ENCODE results near the gene PCSK4.

Gene PCSK4

GRCh38 chr19:1470305-1471009 lies 19.7 kb downstream of the PCSK4 start (continued):
- TF ChIP-seq ZNF747 (tag by site-specific recombination; IDR thresholded peaks at IDR 0.05) (no peak), ZNF202 (tag by site-specific recombination; IDR thresholded peaks at IDR 0.05; ENCODE audit: borderline replicate concordance) (no peak), ZNF785 (tag by site-specific recombination; IDR thresholded peaks at IDR 0.05) (no peak), ZNF76 (tag by site-specific recombination; IDR thresholded peaks at IDR 0.05; ENCODE audit: borderline replicate concordance, low read depth) (peak; percentile 33; the same call in 1 of the 2 replicates), ZBTB44 (tag by site-specific recombination; IDR thresholded peaks at IDR 0.05) (peak; percentile 95), MYNN (tag by site-specific recombination; IDR thresholded peaks at IDR 0.05; ENCODE audit: borderline replicate concordance) (no peak), ZBTB26 (tag by site-specific recombination; optimal IDR thresholded peaks at IDR 0.05) (peak; percentile 64), ZNF473 (tag by site-specific recombination; IDR thresholded peaks at IDR 0.05) (no peak), ZNF174 (tag by site-specific recombination; IDR thresholded peaks at IDR 0.05) (no peak), ZNF184 (tag by site-specific recombination; IDR thresholded peaks at IDR 0.05) (peak; percentile 84; the same call in 1 of the 2 replicates), ZNF580 (tag by site-specific recombination; IDR thresholded peaks at IDR 0.05) (no peak), ZNF16 (tag by site-specific recombination; IDR thresholded peaks at IDR 0.05; ENCODE audit: low read depth) (no peak), ZNF560 (tag by site-specific recombination; IDR thresholded peaks at IDR 0.05; ENCODE audit: borderline replicate concordance) (peak; percentile 54; the same call in 1 of the 2 replicates), KLF8 (tag by site-specific recombination; IDR thresholded peaks at IDR 0.05) (peak; percentile 44; the same call in 1 of the 2 replicates), ZNF701 (tag by site-specific recombination; IDR thresholded peaks at IDR 0.05) (no peak), ZBTB1 (tag by site-specific recombination; IDR thresholded peaks at IDR 0.05) (no peak), ZNF146 (tag by site-specific recombination; IDR thresholded peaks at IDR 0.05) (no peak), ZNF26 (tag by site-specific recombination; IDR thresholded peaks at IDR 0.05) (no peak), ZNF362 (tag by site-specific recombination; IDR thresholded peaks at IDR 0.05) (no peak), ZNF670 (tag by site-specific recombination; IDR thresholded peaks at IDR 0.05; ENCODE audit: low read depth) (no peak), ZNF660 (tag by site-specific recombination; IDR thresholded peaks at IDR 0.05) (peak; percentile 75), ZNF223 (tag by site-specific recombination; IDR thresholded peaks at IDR 0.05) (no peak), ZNF488 (tag by site-specific recombination; IDR thresholded peaks at IDR 0.05) (no peak), ZIC2 (tag by site-specific recombination; IDR thresholded peaks at IDR 0.05) (peak; percentile 85), ZNF677 (tag by site-specific recombination; IDR thresholded peaks at IDR 0.05) (no peak; the same call in 1 of the 2 replicates), ZNF350 (tag by site-specific recombination; IDR thresholded peaks at IDR 0.05) (no peak), RBAK (tag by site-specific recombination; IDR thresholded peaks at IDR 0.05) (no peak), ZNF114 (tag by site-specific recombination; IDR thresholded peaks at IDR 0.05) (no peak), GFI1B (tag by site-specific recombination; IDR thresholded peaks at IDR 0.05) (peak; percentile 98), ZXDB (tag by site-specific recombination; IDR thresholded peaks at IDR 0.05) (peak; percentile 73), ZNF311 (tag by site-specific recombination; IDR thresholded peaks at IDR 0.05; ENCODE audit: borderline replicate concordance) (no peak), PRDM1 (tag by site-specific recombination; IDR thresholded peaks at IDR 0.05) (no peak), GLI4 (tag by site-specific recombination; IDR thresholded peaks at IDR 0.05) (no peak), ZNF266 (tag by site-specific recombination; IDR thresholded peaks at IDR 0.05; ENCODE audit: low read depth) (no peak)

Measured in HEK293 (cell line).